AG10803 (cell line): ENCODE results near the gene PTPRM.

ENCODE experiments used
- DNase-seq: peaks from one replicate; pipeline ENCODE4 v3.0.0; 2010; ENCODE audit warnings: low read depth
- H3K4me3 ChIP-seq: 2 replicates; pipeline ENCODE4 v1.5.1; 2011; ENCODE audit warnings: mild to moderate bottlenecking, low read length, control low read depth
- TF ChIP-seq, protein P1 (sequence below): conservative IDR thresholded peaks from 2 replicates; pipeline ENCODE4 v1.5.1; 2011; ENCODE audit warnings: mild to moderate bottlenecking, low read length, control low read depth, inconsistent platforms

PTPRM gene

DNA sequence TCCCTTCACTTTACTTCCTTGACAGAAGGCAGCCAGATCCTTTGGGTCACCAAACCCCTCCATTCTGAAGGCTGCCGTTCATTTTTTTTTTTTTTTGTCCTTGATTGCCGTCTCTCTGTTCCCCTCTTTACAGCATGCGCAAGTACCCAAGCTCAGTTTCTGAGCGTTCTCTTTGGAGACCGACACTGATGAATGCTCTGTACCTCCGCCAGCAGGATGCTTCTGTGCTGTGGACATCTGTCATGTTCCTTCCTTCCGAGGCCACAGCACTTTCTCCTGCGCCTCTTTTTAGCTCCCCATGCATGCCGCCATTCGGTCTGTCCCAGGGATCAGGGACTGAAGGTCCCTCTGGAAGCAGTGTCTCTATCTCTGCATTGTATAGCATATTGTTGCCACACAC, 763.5 kb downstream of the PTPRM start:
- H3K4me3 ChIP-seq = no peak overlapping the region
- TF ChIP-seq, protein P1, sequence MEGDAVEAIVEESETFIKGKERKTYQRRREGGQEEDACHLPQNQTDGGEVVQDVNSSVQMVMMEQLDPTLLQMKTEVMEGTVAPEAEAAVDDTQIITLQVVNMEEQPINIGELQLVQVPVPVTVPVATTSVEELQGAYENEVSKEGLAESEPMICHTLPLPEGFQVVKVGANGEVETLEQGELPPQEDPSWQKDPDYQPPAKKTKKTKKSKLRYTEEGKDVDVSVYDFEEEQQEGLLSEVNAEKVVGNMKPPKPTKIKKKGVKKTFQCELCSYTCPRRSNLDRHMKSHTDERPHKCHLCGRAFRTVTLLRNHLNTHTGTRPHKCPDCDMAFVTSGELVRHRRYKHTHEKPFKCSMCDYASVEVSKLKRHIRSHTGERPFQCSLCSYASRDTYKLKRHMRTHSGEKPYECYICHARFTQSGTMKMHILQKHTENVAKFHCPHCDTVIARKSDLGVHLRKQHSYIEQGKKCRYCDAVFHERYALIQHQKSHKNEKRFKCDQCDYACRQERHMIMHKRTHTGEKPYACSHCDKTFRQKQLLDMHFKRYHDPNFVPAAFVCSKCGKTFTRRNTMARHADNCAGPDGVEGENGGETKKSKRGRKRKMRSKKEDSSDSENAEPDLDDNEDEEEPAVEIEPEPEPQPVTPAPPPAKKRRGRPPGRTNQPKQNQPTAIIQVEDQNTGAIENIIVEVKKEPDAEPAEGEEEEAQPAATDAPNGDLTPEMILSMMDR = no peak
- DNase-seq = no peak

DNA sequence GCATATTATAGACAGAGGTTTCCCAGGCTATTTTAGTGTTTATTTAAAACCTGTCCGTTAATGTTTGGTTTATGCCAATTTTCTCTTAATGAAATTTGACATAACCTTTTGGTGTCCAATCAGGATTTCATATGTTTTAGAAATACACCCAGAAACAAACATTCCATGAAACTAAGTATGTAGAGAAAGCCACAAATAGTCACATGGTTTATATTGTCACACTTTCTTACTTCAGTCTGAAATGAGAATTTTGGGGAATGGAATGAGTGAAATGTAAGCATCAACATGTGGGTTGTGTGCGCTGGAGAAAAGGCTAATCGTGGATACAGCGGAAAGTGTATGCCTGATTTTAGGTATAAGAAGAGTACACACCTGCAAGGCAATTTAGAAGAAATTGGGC, 765.2 kb downstream of the PTPRM start:
- DNase-seq = peak; percentile 29
- TF ChIP-seq, protein P1 = no peak
- no peak overlapping the region for H3K4me3 ChIP-seq

DNA sequence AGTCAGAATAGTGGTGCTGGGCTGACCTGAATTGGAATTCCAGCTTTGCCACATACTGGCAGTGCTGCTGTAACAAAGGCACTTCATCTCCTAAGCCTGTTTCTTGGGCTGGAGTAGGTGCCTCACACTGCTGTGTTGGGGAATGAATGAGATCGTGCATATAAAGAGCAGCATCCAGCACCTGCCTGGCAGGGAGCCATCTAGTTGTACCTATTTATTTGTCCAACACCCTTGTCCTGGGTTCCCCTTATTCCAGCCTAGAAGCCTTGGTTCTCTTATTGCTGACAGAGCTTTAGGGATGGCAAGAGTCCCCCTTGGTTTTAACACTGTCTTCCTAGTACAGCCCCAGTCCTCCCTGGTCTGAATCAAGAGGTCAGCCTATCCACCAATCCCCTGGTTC, 766.8 kb downstream of the PTPRM start:
- no peak for DNase-seq
- H3K4me3 ChIP-seq = no peak overlapping the region
- TF ChIP-seq, protein P1 = no peak

DNA sequence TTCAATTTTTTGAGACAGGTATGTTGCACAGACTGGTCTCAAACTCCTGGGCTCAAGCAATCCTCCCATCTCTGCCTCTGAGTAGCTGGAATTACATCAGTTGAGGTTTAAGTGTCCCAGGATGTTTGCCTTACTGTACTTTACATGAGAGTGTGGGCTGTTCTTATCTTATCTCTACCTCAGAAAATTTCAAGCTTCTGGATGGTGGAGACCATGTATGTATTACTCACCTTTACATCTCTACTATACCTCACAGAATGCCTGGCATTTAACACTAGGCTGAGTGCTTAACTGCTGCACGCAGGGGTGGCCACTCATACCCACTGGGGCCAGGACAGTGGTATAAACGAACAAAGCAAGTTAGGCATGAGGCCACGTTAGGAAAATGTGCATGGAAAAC, 770.1 kb downstream of the PTPRM start:
- TF ChIP-seq, protein P1 = no peak
- no peak for DNase-seq
- no peak overlapping the region for H3K4me3 ChIP-seq

DNA sequence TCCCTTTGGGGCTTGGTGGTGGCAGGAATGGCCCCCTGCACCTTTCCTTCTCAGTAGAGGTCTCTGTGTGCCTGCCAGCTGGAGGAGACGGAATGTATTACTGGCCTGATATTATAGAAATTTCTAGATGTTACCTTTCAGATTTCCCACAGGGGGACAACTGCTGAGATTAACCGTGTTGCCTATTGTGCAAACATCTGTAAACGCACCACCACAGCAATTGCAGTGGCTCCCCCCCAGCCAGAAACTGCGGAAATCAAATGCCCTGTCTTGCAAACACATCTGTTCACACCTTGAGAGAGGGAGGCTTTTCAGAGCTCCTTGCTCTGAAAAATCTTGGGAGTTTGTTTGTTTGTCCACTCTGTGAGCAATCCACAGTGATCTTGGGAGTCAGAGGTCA, 772.1 kb downstream of the PTPRM start:
- H3K4me3 ChIP-seq = no peak overlapping the region
- TF ChIP-seq, protein P1 = no peak
- DNase-seq = no peak

GRCh38 chr18:8339952-8340351, 772.8 kb downstream of the PTPRM start:
- DNase-seq = no peak
- no peak overlapping the region for H3K4me3 ChIP-seq
- TF ChIP-seq, protein P1 = no peak

- TF ChIP-seq, protein P1 = no peak
- no peak overlapping the region for H3K4me3 ChIP-seq
- DNase-seq = peak; percentile 76
Observed at GRCh38 chr18:8341481-8342230, 774.5 kb downstream of the PTPRM start.
